Measurements from ENCODE around the gene PLGRKT.

GRCh38 chr9:5448461-5449435 is 11.0 kb upstream of the PLGRKT start:
- TF ChIP-seq YY1 (IDR thresholded peaks at IDR 0.05; ENCODE audit: low read depth) (no peak), EGR1 (IDR thresholded peaks at IDR 0.05) (no peak), REST (IDR thresholded peaks at IDR 0.05; ENCODE audit: low read depth) (no peak), TAF1 (IDR thresholded peaks at IDR 0.05; ENCODE audit: low read depth) (no peak), MAX (IDR thresholded peaks at IDR 0.05) (no peak), CREB1 (IDR thresholded peaks at IDR 0.05; ENCODE audit: low read depth) (no peak), TCF12 (IDR thresholded peaks at IDR 0.05; ENCODE audit: low read depth) (no peak), ZBTB7A (IDR thresholded peaks at IDR 0.05; ENCODE audit: low read depth) (no peak), USF1 (IDR thresholded peaks at IDR 0.05) (no peak)
